Measurements from ENCODE around the gene ELAVL1. TPM values are rescaled to one million over a fixed set of nuclear protein-coding genes. Genes with fewer than 3 reads are reported as not detected.

ELAVL1 gene
- total RNA-seq, 1 donor from 2014 or later = 83.5 TPM

- TF ChIP-seq, protein P1, sequence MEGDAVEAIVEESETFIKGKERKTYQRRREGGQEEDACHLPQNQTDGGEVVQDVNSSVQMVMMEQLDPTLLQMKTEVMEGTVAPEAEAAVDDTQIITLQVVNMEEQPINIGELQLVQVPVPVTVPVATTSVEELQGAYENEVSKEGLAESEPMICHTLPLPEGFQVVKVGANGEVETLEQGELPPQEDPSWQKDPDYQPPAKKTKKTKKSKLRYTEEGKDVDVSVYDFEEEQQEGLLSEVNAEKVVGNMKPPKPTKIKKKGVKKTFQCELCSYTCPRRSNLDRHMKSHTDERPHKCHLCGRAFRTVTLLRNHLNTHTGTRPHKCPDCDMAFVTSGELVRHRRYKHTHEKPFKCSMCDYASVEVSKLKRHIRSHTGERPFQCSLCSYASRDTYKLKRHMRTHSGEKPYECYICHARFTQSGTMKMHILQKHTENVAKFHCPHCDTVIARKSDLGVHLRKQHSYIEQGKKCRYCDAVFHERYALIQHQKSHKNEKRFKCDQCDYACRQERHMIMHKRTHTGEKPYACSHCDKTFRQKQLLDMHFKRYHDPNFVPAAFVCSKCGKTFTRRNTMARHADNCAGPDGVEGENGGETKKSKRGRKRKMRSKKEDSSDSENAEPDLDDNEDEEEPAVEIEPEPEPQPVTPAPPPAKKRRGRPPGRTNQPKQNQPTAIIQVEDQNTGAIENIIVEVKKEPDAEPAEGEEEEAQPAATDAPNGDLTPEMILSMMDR (IDR thresholded peaks at IDR 0.05) = no peak
- Mint-ChIP-seq H3K9me3 (no peaks in the 10 kb centered on the region), H3K4me1 (no peaks in the 10 kb centered on the region), H3K27me3 (no peaks in the 10 kb centered on the region), H3K36me3 (ENCODE audit: low read depth) (peaks cover 71% of the 10 kb centered on the region), H3K4me3 (no peak overlapping the region), H3K27ac (no peak overlapping the region)
- intact Hi-C loops (cut with micrococcal nuclease) = no loop called here
- no peak for ATAC-seq (ENCODE audit: low read depth)
- ChIA-PET CTCF (no interaction called here), POLR2A (no interaction called here)
- DNase-seq = no peak
Observed at GRCh38 chr19:7980168-7980567, 25.3 kb downstream of the ELAVL1 start.

DNA sequence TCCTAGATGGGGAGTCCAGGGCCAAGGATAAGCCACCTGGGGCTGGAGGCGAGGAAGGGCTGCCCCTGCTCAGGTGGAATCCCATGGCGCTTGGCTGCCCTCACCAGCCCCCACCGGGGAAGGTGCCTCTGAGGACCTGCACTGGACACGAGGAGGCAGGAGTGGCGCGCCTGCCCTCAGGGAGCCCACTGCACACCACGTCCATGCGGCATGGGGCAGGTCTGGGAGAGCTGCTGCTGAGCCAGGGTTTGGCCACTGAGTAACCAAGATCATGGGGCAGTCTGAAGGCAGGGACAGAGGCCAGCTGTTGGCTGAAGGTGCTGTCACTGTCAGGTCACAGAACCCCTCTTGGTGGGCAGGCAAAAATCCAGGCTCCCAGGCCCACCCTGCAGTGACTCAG lies 25.9 kb downstream of the ELAVL1 start:
- H3K9me3 Mint-ChIP-seq = no peaks in the 10 kb centered on the region
- no peak overlapping the region for H3K4me3 Mint-ChIP-seq
- POLR2A ChIA-PET = no interaction called here
- DNase-seq (no peak), ATAC-seq (ENCODE audit: low read depth) (no peak)
- H3K27me3 Mint-ChIP-seq = no peaks in the 10 kb centered on the region
- TF ChIP-seq, protein P1 (IDR thresholded peaks at IDR 0.05) = no peak
- H3K27ac Mint-ChIP-seq = no peak overlapping the region
- H3K4me1 Mint-ChIP-seq = no peaks in the 10 kb centered on the region
- intact Hi-C loops (cut with micrococcal nuclease) = no loop called here
- CTCF ChIA-PET = no interaction called here
- peaks cover 70% of the 10 kb centered on the region for H3K36me3 Mint-ChIP-seq (ENCODE audit: low read depth)

DNA sequence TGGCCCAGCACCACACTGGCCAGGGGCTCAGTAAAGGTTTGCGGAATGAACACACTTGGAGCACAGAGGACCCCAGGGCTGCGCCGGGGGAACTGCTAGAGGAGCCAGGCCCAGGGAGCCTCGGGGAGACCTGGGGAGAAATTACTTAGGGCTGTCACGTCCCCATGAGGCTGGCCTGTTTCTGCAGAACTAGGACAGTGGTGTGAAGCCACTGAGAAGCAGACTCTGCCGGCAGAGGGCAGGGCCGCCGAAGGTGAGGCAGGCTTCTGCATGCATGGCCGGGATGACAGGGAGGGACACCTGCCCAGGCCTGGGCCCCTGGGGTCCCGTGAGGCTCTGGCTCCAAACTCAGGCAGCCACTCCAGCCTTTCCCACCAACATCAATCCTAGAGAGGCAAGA lies 26.4 kb downstream of the ELAVL1 start:
- ATAC-seq (ENCODE audit: low read depth) = no peak
- TF ChIP-seq, protein P1 (IDR thresholded peaks at IDR 0.05) = no peak
- H3K4me1 Mint-ChIP-seq = no peaks in the 10 kb centered on the region
- no peak for DNase-seq
- H3K9me3 Mint-ChIP-seq = no peaks in the 10 kb centered on the region
- H3K36me3 Mint-ChIP-seq (ENCODE audit: low read depth) = peaks cover 70% of the 10 kb centered on the region
- POLR2A ChIA-PET = no interaction called here
- H3K4me3 Mint-ChIP-seq = no peak overlapping the region
- H3K27ac Mint-ChIP-seq = no peak overlapping the region
- no peaks in the 10 kb centered on the region for H3K27me3 Mint-ChIP-seq
- CTCF ChIA-PET = no interaction called here
- intact Hi-C loops (cut with micrococcal nuclease) = no loop called here

DNA sequence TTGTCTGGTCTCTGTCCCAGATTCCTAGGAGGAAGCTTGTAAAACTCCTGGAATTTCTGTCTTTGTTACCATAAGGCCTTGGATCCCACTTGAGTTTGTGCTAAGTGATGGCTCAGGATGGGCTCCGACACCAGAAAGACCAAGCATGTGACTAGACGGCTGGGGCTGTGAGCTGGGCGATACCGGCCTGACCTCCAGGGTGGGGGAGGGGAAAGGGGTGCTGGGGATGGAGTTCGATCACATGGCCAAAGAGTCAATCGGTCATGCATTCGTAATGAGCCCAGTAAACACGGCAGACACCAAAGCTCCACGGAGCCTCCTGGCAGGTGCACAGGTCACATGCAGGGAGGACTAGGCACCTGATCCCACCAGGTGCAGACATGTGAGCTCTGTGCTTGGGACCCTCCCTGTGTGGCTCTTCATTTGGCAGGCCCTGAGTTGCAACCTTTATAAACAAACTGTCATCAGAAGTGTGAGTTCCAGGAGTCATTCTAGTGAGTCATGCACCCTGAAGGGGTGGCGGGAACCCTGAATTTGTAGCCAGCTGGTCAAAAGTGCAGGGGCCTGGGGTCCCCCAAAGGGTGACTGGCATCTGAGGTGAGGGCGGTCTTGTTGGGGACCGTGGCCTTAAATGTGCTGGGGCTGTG lies 27.1 kb downstream of the ELAVL1 start:
- ATAC-seq (ENCODE audit: low read depth) (no peak), DNase-seq (no peak)
- ChIA-PET POLR2A (no interaction called here), CTCF (no interaction called here)
- H3K4me1 Mint-ChIP-seq = no peaks in the 10 kb centered on the region
- no peak overlapping the region for H3K4me3 Mint-ChIP-seq
- H3K9me3 Mint-ChIP-seq = no peaks in the 10 kb centered on the region
- H3K36me3 Mint-ChIP-seq (ENCODE audit: low read depth) = peaks cover 72% of the 10 kb centered on the region
- TF ChIP-seq, protein P1 (IDR thresholded peaks at IDR 0.05) = no peak
- no peaks in the 10 kb centered on the region for H3K27me3 Mint-ChIP-seq
- no peak overlapping the region for H3K27ac Mint-ChIP-seq
- intact Hi-C loops (cut with micrococcal nuclease) = no loop called here

DNA sequence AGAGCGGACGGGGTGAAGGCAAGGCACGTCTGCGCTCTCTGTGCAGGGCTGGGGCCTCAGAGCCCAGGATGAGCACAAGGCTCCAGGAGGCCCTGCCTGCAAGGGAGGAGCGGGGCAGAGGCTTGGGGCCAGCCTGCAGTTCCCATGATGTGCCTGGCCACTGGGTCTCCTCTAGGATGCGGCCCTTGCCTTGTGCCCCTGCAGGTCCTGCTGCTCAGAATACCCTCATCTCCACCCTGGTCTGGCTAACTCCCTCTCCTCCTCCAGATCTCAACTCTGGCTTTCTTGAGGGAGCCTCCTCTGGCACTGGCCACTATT lies 27.8 kb downstream of the ELAVL1 start:
- ChIA-PET POLR2A (no interaction called here), CTCF (no interaction called here)
- Mint-ChIP-seq H3K36me3 (ENCODE audit: low read depth) (peaks cover 67% of the 10 kb centered on the region), H3K4me1 (no peaks in the 10 kb centered on the region), H3K27me3 (no peaks in the 10 kb centered on the region), H3K9me3 (no peaks in the 10 kb centered on the region), H3K27ac (no peak overlapping the region), H3K4me3 (no peak overlapping the region)
- DNase-seq (no peak), ATAC-seq (ENCODE audit: low read depth) (no peak)
- TF ChIP-seq, protein P1 (IDR thresholded peaks at IDR 0.05) = no peak
- intact Hi-C loops (cut with micrococcal nuclease) = no loop called here
